Panc1 (cell line): ENCODE data around the gene MVD. TPM values are rescaled to one million over a fixed set of nuclear protein-coding genes. Genes with fewer than 3 reads are reported as not detected.

Experiments used
- ATAC-seq: fragments of 200-7000 bp; cut with Tn5 transposase; 2 replicates; pipeline ENCODE4 v1.9.1; 2020; ENCODE audit warnings: mild to moderate bottlenecking, moderate library complexity
- BruUV-seq: library from RNA; stranded (reverse); fragments of 400-500 nt; replicated peaks from 2 replicates; lab custom pipeline; 2021; lab: Mats Ljungman, UMichigan
- CTCF ChIA-PET: fragments of 300-600 bp; sonication (Branson Sonifier 250); formaldehyde crosslinking; loops from one replicate; lab custom pipeline; 2022; ENCODE audit warnings: antibody characterized with exemption; lab: Charles Lee
- POLR2A ChIA-PET: fragments of 300-600 bp; sonication (Branson Sonifier 250); formaldehyde crosslinking; loops from one replicate; lab custom pipeline; 2022; ENCODE audit warnings: antibody characterized with exemption; lab: Charles Lee
- DNase-seq: peaks from one replicate; pipeline ENCODE4 v3.0.0-alpha.2; 2010; ENCODE audit warnings: low read depth, low spot score
- H3K27ac ChIP-seq: 2 replicates; pipeline ENCODE4 v1.5.1; 2011; ENCODE audit warnings: mild to moderate bottlenecking, low read length, inconsistent platforms
- H3K27me3 ChIP-seq: fragments of 200-500 bp; sonication (Bioruptor generic); 2 replicates; pipeline ENCODE4 v1.6.0; 2014; ENCODE audit warnings: low read length, inconsistent platforms; ENCODE audit not compliant: control insufficient read depth, insufficient read depth
- H3K36me3 ChIP-seq: fragments of 200-500 bp; sonication (Bioruptor generic); 2 replicates; pipeline ENCODE4 v1.5.1; 2014; ENCODE audit warnings: inconsistent platforms, mild to moderate bottlenecking, low read length, moderate library complexity; ENCODE audit not compliant: control insufficient read depth, insufficient read depth
- H3K4me1 ChIP-seq: 2 replicates; pipeline ENCODE4 v1.5.1; 2011; ENCODE audit warnings: inconsistent platforms, mild to moderate bottlenecking, low read length, moderate library complexity; ENCODE audit not compliant: control insufficient read depth, insufficient read depth
- H3K4me3 ChIP-seq, 2 experiments: 2 replicates each; pipeline ENCODE4 v1.5.1; 2011 to 2012; ENCODE audit warnings: low read depth in 2 of 2, low read length in 2 of 2, mild to moderate bottlenecking in 2 of 2, inconsistent platforms in 1 of 2, moderate library complexity in 1 of 2
- H3K9me3 ChIP-seq: fragments of 200-500 bp; sonication (Bioruptor generic); 2 replicates; pipeline ENCODE4 v1.5.1; 2014; ENCODE audit warnings: low read depth, mild to moderate bottlenecking, inconsistent platforms, low read length, moderate library complexity; ENCODE audit not compliant: control insufficient read depth, insufficient read depth
- POLR2AphosphoS5 ChIP-seq: IDR thresholded peaks from 2 replicates; pipeline ENCODE4 v1.6.1; 2012; ENCODE audit warnings: mild to moderate bottlenecking, low read depth, low read length, moderate library complexity
- SIN3A ChIP-seq: IDR thresholded peaks from 2 replicates; pipeline ENCODE4 v1.6.1; 2012; ENCODE audit warnings: low read depth, mild to moderate bottlenecking, low read length, moderate library complexity, borderline replicate concordance; ENCODE audit not compliant: insufficient read depth
- TCF7L2 ChIP-seq: IDR thresholded peaks from 2 replicates; pipeline ENCODE4 v1.6.1; 2011; ENCODE audit warnings: mild to moderate bottlenecking, low read depth, low read length, inconsistent platforms
- in situ Hi-C: cut with HindIII; loops from 2 replicates; pipeline ENCODE4 v1.10.0; 2016; ENCODE audit warnings: low sequenced_read_pairs, low pct_unique_long_range_greater_than_20kb
- intact Hi-C: fragments of 100-400 bp; cut with micrococcal nuclease; formaldehyde crosslinking; loops from one replicate; pipeline ENCODE4 v1.10.0; 2022; ENCODE audit not compliant: unreplicated experiment
- total RNA-seq: library from RNA; stranded (reverse); gene quantifications from one replicate; pipeline ENCODE4 v1.2.1, GENCODE V29; 2021; ENCODE audit not compliant: unreplicated experiment
- TF ChIP-seq, protein P1 (sequence below): fragments of 450-650 bp; IDR thresholded peaks from 2 replicates; pipeline ENCODE4 v1.5.1; 2017; ENCODE audit warnings: mild to moderate bottlenecking
- TF ChIP-seq, protein P2 (sequence below), 2 experiments: IDR thresholded peaks; 2 replicates each; pipeline ENCODE4 v1.6.1; 2011 to 2012; ENCODE audit warnings: low read depth in 2 of 2, control low read depth in 1 of 2, low read length in 1 of 2, mild to moderate bottlenecking in 1 of 2, moderate library complexity in 1 of 2; ENCODE audit not compliant: insufficient read depth in 1 of 2

MVD gene
- total RNA-seq, 1 experiment from 2014 or later: 96.8 TPM

- CTCF ChIA-PET: no interaction called here
- Histone ChIP-seq H3K27me3 (no peaks in the 10 kb centered on the region), H3K9me3 (no peaks in the 10 kb centered on the region), H3K4me3 (no peak overlapping the region), H3K4me1 (no peaks in the 10 kb centered on the region), H3K36me3 (no peaks in the 10 kb centered on the region), H3K27ac (no peak overlapping the region)
- no TSS peak for BruUV-seq
- intact Hi-C loops (no loop called here), in situ Hi-C loops (no loop called here)
- ATAC-seq (no peak), DNase-seq (no peak)
- TF ChIP-seq SIN3A (no peak), TCF7L2 (no peak), POLR2AphosphoS5 (no peak)
- TF ChIP-seq, protein P1, sequence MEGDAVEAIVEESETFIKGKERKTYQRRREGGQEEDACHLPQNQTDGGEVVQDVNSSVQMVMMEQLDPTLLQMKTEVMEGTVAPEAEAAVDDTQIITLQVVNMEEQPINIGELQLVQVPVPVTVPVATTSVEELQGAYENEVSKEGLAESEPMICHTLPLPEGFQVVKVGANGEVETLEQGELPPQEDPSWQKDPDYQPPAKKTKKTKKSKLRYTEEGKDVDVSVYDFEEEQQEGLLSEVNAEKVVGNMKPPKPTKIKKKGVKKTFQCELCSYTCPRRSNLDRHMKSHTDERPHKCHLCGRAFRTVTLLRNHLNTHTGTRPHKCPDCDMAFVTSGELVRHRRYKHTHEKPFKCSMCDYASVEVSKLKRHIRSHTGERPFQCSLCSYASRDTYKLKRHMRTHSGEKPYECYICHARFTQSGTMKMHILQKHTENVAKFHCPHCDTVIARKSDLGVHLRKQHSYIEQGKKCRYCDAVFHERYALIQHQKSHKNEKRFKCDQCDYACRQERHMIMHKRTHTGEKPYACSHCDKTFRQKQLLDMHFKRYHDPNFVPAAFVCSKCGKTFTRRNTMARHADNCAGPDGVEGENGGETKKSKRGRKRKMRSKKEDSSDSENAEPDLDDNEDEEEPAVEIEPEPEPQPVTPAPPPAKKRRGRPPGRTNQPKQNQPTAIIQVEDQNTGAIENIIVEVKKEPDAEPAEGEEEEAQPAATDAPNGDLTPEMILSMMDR: no peak
- TF ChIP-seq, protein P2, sequence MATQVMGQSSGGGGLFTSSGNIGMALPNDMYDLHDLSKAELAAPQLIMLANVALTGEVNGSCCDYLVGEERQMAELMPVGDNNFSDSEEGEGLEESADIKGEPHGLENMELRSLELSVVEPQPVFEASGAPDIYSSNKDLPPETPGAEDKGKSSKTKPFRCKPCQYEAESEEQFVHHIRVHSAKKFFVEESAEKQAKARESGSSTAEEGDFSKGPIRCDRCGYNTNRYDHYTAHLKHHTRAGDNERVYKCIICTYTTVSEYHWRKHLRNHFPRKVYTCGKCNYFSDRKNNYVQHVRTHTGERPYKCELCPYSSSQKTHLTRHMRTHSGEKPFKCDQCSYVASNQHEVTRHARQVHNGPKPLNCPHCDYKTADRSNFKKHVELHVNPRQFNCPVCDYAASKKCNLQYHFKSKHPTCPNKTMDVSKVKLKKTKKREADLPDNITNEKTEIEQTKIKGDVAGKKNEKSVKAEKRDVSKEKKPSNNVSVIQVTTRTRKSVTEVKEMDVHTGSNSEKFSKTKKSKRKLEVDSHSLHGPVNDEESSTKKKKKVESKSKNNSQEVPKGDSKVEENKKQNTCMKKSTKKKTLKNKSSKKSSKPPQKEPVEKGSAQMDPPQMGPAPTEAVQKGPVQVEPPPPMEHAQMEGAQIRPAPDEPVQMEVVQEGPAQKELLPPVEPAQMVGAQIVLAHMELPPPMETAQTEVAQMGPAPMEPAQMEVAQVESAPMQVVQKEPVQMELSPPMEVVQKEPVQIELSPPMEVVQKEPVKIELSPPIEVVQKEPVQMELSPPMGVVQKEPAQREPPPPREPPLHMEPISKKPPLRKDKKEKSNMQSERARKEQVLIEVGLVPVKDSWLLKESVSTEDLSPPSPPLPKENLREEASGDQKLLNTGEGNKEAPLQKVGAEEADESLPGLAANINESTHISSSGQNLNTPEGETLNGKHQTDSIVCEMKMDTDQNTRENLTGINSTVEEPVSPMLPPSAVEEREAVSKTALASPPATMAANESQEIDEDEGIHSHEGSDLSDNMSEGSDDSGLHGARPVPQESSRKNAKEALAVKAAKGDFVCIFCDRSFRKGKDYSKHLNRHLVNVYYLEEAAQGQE (IDR thresholded peaks at IDR 0.05; ENCODE audit: insufficient read depth in 1 of 2, low read depth in 2 of 2, low read length in 1 of 2): no peak
- POLR2A ChIA-PET: no interaction called here
Observed at GRCh38 chr16:88631920-88632586, 30.8 kb downstream of the MVD start.

DNA sequence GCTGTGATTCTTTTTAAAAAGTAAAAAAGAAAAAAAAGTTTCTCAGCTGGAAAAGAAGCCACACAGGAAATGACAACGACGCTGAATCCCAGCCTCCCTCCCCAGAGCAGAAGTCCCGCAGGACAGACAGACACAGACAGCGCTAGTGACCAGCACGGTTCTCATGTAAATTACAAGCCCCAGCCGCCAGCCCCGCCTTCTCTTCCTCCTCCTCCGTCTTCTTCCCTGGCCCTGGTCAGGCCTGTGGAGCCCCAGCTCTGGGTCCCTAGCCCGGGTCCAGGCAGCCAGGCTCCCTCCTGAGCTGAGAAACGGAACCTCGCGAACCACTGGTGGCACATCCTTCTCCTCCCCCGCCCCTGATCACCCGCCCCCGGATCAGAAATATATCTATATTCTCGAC, 31.5 kb downstream of the MVD start:
- intact Hi-C loops: no loop called here
- no peaks in the 10 kb centered on the region for H3K36me3 ChIP-seq
- BruUV-seq: TSS peak; percentile 96
- ChIA-PET POLR2A (no interaction called here), CTCF (no interaction called here)
- H3K4me1 ChIP-seq: no peaks in the 10 kb centered on the region
- no peak overlapping the region for H3K27ac ChIP-seq
- H3K9me3 ChIP-seq: no peaks in the 10 kb centered on the region
- no peaks in the 10 kb centered on the region for H3K27me3 ChIP-seq
- ATAC-seq (no peak), DNase-seq (no peak)
- TF ChIP-seq POLR2AphosphoS5: no peak
- TF ChIP-seq, protein P2 (IDR thresholded peaks at IDR 0.05; ENCODE audit: insufficient read depth in 1 of 2, low read depth in 2 of 2, low read length in 1 of 2): no peak
- no peak for TF ChIP-seq TCF7L2
- TF ChIP-seq, protein P1: no peak
- TF ChIP-seq SIN3A: no peak
- in situ Hi-C loops: no loop called here
- H3K4me3 ChIP-seq: no peak overlapping the region
